C4-2B (cell line): Measurements from ENCODE around the gene LDLR.

Experiments
- ZFX ChIP-seq: fragments of 450-650 bp; IDR thresholded peaks from 2 replicates; pipeline ENCODE4 v1.6.1; 2017
- TF ChIP-seq, protein P1 (sequence below): fragments of 450-650 bp; conservative IDR thresholded peaks from 2 replicates; pipeline ENCODE4 v1.5.1; 2017; ENCODE audit warnings: mild to moderate bottlenecking

DNA sequence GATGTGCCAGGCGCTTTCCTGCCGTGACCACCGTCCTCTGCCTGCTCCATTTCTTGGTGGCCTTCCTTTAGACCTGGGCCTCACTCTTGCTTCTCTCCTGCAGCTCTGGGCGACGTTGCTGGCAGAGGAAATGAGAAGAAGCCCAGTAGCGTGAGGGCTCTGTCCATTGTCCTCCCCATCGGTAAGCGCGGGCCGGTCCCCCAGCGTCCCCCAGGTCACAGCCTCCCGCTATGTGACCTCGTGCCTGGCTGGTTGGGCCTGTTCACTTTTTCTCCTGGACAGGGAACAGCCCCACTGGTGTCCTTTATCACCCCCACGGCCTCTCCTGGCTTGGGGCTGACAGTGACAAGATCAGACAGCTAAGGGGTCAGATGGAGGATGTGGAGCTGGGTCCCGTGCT, 38.6 kb downstream of the LDLR start:
- TF ChIP-seq, protein P1, sequence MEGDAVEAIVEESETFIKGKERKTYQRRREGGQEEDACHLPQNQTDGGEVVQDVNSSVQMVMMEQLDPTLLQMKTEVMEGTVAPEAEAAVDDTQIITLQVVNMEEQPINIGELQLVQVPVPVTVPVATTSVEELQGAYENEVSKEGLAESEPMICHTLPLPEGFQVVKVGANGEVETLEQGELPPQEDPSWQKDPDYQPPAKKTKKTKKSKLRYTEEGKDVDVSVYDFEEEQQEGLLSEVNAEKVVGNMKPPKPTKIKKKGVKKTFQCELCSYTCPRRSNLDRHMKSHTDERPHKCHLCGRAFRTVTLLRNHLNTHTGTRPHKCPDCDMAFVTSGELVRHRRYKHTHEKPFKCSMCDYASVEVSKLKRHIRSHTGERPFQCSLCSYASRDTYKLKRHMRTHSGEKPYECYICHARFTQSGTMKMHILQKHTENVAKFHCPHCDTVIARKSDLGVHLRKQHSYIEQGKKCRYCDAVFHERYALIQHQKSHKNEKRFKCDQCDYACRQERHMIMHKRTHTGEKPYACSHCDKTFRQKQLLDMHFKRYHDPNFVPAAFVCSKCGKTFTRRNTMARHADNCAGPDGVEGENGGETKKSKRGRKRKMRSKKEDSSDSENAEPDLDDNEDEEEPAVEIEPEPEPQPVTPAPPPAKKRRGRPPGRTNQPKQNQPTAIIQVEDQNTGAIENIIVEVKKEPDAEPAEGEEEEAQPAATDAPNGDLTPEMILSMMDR: no peak
- TF ChIP-seq ZFX: no peak
